ENCODE measurements around the gene ICAM5. TPM values are rescaled to one million over a fixed set of nuclear protein-coding genes. Genes with fewer than 3 reads are reported as not detected.

Gene ICAM5
- total RNA-seq, 1 experiment from 2014 or later, result 19.5 TPM

- intact Hi-C loops (cut with micrococcal nuclease; ENCODE audit: unreplicated experiment) (no loop called here), in situ Hi-C loops (cut with HindIII; ENCODE audit: low pct_unique_long_range_greater_than_20kb, low sequenced_read_pairs) (no loop called here)
Measured at GRCh38 chr19:10309423-10309822, 19.7 kb downstream of the ICAM5 start, which contains the start of gene ZGLP1. Gene ZGLP1, minus strand, starts transcription at chr19:10309815.

DNA sequence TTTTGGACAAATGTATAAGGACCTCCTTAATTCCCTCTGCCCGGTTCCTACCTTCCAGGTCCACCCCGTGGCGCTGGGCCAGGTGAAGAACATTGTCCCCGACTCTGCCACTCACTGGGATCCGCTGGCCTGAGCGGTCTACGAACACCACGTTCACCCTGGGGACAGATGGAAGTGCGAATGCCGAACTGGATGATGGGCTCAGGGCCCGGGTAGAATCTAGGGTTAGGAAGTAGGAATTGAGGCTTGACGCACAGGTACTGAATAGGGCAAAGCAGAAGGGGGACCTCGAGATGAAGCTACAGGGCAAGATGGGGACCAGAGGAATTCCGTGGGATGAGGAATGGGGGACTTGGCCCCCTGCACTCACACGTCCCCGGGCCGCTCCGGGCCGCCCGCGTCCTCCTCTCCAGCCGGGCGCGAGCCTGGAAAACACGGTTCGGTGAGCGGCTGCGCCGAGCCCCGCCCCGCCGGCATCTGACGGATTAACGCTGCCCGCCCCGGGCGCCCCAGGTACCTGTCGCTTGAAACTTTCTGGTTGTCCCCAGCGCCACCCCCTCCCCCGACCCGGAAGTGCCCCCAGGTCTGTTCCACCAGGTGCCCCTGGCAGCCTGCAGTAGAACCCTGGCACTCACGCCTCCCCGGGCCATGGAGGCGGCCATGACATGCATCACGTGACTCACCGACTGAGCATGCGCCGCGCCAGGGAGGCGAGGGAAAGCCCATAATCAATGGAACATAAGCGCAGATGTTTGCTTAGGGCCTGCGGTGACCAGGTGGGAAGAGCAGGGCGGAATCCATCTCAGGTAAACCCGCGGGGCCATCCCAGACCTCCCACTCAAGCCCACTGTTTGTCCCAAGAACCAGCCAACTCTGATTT, 25.8 kb downstream of the ICAM5 start, which contains the start of gene FDX2:
Gene FDX2, minus strand, starts transcription at position 681 of the 880 bp plus-strand sequence. Its CDS starts 19 bp downstream, at position 662.
- ChIA-PET POLR2A (no interaction called here), CTCF (no interaction called here)
- intact Hi-C loops (cut with micrococcal nuclease; ENCODE audit: unreplicated experiment), result no loop called here
- in situ Hi-C loops (cut with HindIII; ENCODE audit: low pct_unique_long_range_greater_than_20kb, low sequenced_read_pairs), result no loop called here
- Histone ChIP-seq H3K27ac (ENCODE audit: low read length) (peak within 1 kb of the TSS; percentile 86), H3K36me3 (ENCODE audit: control insufficient read depth, insufficient read depth, low read length) (no peaks in the 10 kb centered on the region; the same call in 1 of the 2 replicates), H3K4me1 (ENCODE audit: control insufficient read depth, insufficient read depth, low read length) (peaks cover 6% of the 10 kb centered on the region), H3K9me3 (ENCODE audit: control insufficient read depth, insufficient read depth, low read depth, low read length) (no peaks in the 10 kb centered on the region), H3K4me3 (ENCODE audit: low read depth in 2 of 2, low read length in 2 of 2) (peak within 1 kb of the TSS; percentile 61 to 78), H3K27me3 (ENCODE audit: control insufficient read depth, insufficient read depth, low read length) (no peaks in the 10 kb centered on the region)
- BruUV-seq (replicated peaks), result no TSS peak
- no peak for DNase-seq (ENCODE audit: low read depth, low spot score)
- ATAC-seq, result peak; percentile 87
- TF ChIP-seq POLR2AphosphoS5 (IDR thresholded peaks at IDR 0.05; ENCODE audit: low read depth, low read length), result peak; percentile 86
- TF ChIP-seq, protein P1, sequence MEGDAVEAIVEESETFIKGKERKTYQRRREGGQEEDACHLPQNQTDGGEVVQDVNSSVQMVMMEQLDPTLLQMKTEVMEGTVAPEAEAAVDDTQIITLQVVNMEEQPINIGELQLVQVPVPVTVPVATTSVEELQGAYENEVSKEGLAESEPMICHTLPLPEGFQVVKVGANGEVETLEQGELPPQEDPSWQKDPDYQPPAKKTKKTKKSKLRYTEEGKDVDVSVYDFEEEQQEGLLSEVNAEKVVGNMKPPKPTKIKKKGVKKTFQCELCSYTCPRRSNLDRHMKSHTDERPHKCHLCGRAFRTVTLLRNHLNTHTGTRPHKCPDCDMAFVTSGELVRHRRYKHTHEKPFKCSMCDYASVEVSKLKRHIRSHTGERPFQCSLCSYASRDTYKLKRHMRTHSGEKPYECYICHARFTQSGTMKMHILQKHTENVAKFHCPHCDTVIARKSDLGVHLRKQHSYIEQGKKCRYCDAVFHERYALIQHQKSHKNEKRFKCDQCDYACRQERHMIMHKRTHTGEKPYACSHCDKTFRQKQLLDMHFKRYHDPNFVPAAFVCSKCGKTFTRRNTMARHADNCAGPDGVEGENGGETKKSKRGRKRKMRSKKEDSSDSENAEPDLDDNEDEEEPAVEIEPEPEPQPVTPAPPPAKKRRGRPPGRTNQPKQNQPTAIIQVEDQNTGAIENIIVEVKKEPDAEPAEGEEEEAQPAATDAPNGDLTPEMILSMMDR (IDR thresholded peaks at IDR 0.05), result no peak
- 0 out of 2 replicates have a peak, but pooled peaks have one; percentile 72 for TF ChIP-seq SIN3A (IDR thresholded peaks at IDR 0.05; ENCODE audit: borderline replicate concordance, insufficient read depth, low read depth, low read length)
- TF ChIP-seq, protein P2, sequence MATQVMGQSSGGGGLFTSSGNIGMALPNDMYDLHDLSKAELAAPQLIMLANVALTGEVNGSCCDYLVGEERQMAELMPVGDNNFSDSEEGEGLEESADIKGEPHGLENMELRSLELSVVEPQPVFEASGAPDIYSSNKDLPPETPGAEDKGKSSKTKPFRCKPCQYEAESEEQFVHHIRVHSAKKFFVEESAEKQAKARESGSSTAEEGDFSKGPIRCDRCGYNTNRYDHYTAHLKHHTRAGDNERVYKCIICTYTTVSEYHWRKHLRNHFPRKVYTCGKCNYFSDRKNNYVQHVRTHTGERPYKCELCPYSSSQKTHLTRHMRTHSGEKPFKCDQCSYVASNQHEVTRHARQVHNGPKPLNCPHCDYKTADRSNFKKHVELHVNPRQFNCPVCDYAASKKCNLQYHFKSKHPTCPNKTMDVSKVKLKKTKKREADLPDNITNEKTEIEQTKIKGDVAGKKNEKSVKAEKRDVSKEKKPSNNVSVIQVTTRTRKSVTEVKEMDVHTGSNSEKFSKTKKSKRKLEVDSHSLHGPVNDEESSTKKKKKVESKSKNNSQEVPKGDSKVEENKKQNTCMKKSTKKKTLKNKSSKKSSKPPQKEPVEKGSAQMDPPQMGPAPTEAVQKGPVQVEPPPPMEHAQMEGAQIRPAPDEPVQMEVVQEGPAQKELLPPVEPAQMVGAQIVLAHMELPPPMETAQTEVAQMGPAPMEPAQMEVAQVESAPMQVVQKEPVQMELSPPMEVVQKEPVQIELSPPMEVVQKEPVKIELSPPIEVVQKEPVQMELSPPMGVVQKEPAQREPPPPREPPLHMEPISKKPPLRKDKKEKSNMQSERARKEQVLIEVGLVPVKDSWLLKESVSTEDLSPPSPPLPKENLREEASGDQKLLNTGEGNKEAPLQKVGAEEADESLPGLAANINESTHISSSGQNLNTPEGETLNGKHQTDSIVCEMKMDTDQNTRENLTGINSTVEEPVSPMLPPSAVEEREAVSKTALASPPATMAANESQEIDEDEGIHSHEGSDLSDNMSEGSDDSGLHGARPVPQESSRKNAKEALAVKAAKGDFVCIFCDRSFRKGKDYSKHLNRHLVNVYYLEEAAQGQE (IDR thresholded peaks at IDR 0.05; ENCODE audit: insufficient read depth in 1 of 2, low read depth in 2 of 2, low read length in 1 of 2), result no peak

More at GRCh38 chr19:10309423-10309822, 19.7 kb downstream of the ICAM5 start, which contains the start of gene ZGLP1:
- H3K4me1 ChIP-seq (ENCODE audit: control insufficient read depth, insufficient read depth, low read length), result no peaks in the 10 kb centered on the region
- ChIA-PET CTCF (interaction anchor here (0.6 kb wide), 1 partner anchor 134 kb away, joined by 6 read pairs; no protein-coding TSS in a partner anchor), POLR2A (no interaction called here)
- no peaks in the 10 kb centered on the region for H3K9me3 ChIP-seq (ENCODE audit: control insufficient read depth, insufficient read depth, low read depth, low read length)
- H3K36me3 ChIP-seq (ENCODE audit: control insufficient read depth, insufficient read depth, low read length), result no peaks in the 10 kb centered on the region
- no peaks in the 10 kb centered on the region for H3K27me3 ChIP-seq (ENCODE audit: control insufficient read depth, insufficient read depth, low read length)
- no peak within 1 kb of the TSS for H3K27ac ChIP-seq (ENCODE audit: low read length)
- TF ChIP-seq, protein P2 (IDR thresholded peaks at IDR 0.05; ENCODE audit: insufficient read depth in 1 of 2, low read depth in 2 of 2, low read length in 1 of 2), result no peak
- TF ChIP-seq, protein P1 (IDR thresholded peaks at IDR 0.05), result no peak
- TF ChIP-seq POLR2AphosphoS5 (IDR thresholded peaks at IDR 0.05; ENCODE audit: low read depth, low read length) (no peak), TCF7L2 (IDR thresholded peaks at IDR 0.05; ENCODE audit: low read depth, low read length) (no peak), SIN3A (IDR thresholded peaks at IDR 0.05; ENCODE audit: borderline replicate concordance, insufficient read depth, low read depth, low read length) (no peak)
- DNase-seq (ENCODE audit: low read depth, low spot score) (no peak), ATAC-seq (no peak)
- BruUV-seq (replicated peaks), result no TSS peak
- no peak within 1 kb of the TSS for H3K4me3 ChIP-seq (ENCODE audit: low read depth in 2 of 2, low read length in 2 of 2)

Data from Panc1 (cell line).